ENCODE measurements around the gene TRPV3. TPM values are rescaled to one million over a fixed set of nuclear protein-coding genes. Genes with fewer than 3 reads are reported as not detected.

Gene TRPV3
- total and polyA plus RNA-seq, 2 experiments from 2014 or later = 0.15 to 0.69 TPM

DNA sequence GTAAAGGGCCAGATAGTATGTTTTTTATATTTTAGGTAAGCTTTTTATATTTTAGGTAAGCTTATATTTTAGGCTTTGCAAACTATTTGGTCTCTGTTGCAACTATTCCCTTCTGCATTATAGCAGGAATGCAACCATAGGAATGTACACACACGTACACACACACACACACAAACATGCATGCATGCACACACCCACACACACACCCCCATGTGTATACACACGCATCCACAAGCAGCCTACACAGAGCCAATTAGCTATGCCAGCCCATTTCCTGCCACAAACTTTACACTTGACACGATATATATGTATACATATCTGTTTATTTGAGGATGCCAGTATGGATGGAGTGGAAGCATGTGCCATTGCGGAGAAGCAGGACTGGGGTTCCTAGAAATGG lies 7.5 kb upstream of the TRPV3 start:
- no peaks in the 10 kb centered on the region for H3F3A ChIP-seq (replicated peaks; ENCODE audit: low read depth)
- Mint-ChIP-seq H3K4me1 (no peaks in the 10 kb centered on the region), H3K27ac (no peak overlapping the region), H3K9me3 (0 out of 3 replicates have a peak, but pooled peaks cover 3% of the 10 kb centered on the region), H3K36me3 (ENCODE audit: low read depth) (peaks cover 25% of the 10 kb centered on the region), H3K4me3 (no peak overlapping the region), H3K27me3 (ENCODE audit: insufficient read depth, low read depth, poor library complexity) (peaks cover 8% of the 10 kb centered on the region)
- H2AFZ ChIP-seq = no peak overlapping the region
- no peak overlapping the region for H3K27ac ChIP-seq (ENCODE audit: low read depth)
- DNase-seq (ENCODE audit: low spot score) = no peak
- no peaks in the 10 kb centered on the region for H3K79me2 ChIP-seq (replicated peaks; ENCODE audit: insufficient read depth)
- H3K4me3 ChIP-seq = no peak overlapping the region
- H3K9me2 ChIP-seq (ENCODE audit: insufficient read depth) = no peaks in the 10 kb centered on the region
- H3K4me1 ChIP-seq (ENCODE audit: insufficient read depth) = no peaks in the 10 kb centered on the region
- ATAC-seq = no peak
- H3K36me3 ChIP-seq (ENCODE audit: insufficient read depth) = no peaks in the 10 kb centered on the region
- H3K4me2 ChIP-seq = no peak overlapping the region
- no peak for TF ChIP-seq ZNF114 (CRISPR knock-in tag; IDR thresholded peaks at IDR 0.05)
- TF ChIP-seq, protein P1, sequence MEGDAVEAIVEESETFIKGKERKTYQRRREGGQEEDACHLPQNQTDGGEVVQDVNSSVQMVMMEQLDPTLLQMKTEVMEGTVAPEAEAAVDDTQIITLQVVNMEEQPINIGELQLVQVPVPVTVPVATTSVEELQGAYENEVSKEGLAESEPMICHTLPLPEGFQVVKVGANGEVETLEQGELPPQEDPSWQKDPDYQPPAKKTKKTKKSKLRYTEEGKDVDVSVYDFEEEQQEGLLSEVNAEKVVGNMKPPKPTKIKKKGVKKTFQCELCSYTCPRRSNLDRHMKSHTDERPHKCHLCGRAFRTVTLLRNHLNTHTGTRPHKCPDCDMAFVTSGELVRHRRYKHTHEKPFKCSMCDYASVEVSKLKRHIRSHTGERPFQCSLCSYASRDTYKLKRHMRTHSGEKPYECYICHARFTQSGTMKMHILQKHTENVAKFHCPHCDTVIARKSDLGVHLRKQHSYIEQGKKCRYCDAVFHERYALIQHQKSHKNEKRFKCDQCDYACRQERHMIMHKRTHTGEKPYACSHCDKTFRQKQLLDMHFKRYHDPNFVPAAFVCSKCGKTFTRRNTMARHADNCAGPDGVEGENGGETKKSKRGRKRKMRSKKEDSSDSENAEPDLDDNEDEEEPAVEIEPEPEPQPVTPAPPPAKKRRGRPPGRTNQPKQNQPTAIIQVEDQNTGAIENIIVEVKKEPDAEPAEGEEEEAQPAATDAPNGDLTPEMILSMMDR (conservative IDR thresholded peaks at IDR 0.05; ENCODE audit: low read depth in 2 of 2) = no peak
- TF ChIP-seq POLR2AphosphoS5 (IDR thresholded peaks at IDR 0.05; ENCODE audit: low read depth) = no peak
- no peak for TF ChIP-seq ZNF462 (CRISPR knock-in tag; IDR thresholded peaks at IDR 0.05)
- no peak for TF ChIP-seq ZNF331 (CRISPR knock-in tag; IDR thresholded peaks at IDR 0.05; ENCODE audit: low read depth)
- no peak for TF ChIP-seq STAT1 (IDR thresholded peaks at IDR 0.05; ENCODE audit: unreplicated experiment)
- TF ChIP-seq EZH2 (IDR thresholded peaks at IDR 0.05; ENCODE audit: low read depth, unreplicated experiment) = no peak
- TF ChIP-seq JUNB (IDR thresholded peaks at IDR 0.05; ENCODE audit: unreplicated experiment) = no peak
- TF ChIP-seq NANOG (IDR thresholded peaks at IDR 0.05; ENCODE audit: borderline replicate concordance) = no peak
- no peak for TF ChIP-seq EZH2phosphoT487 (IDR thresholded peaks at IDR 0.05; ENCODE audit: unreplicated experiment)
- no peak for TF ChIP-seq CREB1 (CRISPR knock-in tag; IDR thresholded peaks at IDR 0.05; ENCODE audit: low read depth)
- TF ChIP-seq, protein P2, sequence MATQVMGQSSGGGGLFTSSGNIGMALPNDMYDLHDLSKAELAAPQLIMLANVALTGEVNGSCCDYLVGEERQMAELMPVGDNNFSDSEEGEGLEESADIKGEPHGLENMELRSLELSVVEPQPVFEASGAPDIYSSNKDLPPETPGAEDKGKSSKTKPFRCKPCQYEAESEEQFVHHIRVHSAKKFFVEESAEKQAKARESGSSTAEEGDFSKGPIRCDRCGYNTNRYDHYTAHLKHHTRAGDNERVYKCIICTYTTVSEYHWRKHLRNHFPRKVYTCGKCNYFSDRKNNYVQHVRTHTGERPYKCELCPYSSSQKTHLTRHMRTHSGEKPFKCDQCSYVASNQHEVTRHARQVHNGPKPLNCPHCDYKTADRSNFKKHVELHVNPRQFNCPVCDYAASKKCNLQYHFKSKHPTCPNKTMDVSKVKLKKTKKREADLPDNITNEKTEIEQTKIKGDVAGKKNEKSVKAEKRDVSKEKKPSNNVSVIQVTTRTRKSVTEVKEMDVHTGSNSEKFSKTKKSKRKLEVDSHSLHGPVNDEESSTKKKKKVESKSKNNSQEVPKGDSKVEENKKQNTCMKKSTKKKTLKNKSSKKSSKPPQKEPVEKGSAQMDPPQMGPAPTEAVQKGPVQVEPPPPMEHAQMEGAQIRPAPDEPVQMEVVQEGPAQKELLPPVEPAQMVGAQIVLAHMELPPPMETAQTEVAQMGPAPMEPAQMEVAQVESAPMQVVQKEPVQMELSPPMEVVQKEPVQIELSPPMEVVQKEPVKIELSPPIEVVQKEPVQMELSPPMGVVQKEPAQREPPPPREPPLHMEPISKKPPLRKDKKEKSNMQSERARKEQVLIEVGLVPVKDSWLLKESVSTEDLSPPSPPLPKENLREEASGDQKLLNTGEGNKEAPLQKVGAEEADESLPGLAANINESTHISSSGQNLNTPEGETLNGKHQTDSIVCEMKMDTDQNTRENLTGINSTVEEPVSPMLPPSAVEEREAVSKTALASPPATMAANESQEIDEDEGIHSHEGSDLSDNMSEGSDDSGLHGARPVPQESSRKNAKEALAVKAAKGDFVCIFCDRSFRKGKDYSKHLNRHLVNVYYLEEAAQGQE (IDR thresholded peaks at IDR 0.05; ENCODE audit: unreplicated experiment) = no peak
- TF ChIP-seq, protein P3, sequence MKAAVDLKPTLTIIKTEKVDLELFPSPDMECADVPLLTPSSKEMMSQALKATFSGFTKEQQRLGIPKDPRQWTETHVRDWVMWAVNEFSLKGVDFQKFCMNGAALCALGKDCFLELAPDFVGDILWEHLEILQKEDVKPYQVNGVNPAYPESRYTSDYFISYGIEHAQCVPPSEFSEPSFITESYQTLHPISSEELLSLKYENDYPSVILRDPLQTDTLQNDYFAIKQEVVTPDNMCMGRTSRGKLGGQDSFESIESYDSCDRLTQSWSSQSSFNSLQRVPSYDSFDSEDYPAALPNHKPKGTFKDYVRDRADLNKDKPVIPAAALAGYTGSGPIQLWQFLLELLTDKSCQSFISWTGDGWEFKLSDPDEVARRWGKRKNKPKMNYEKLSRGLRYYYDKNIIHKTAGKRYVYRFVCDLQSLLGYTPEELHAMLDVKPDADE (IDR thresholded peaks at IDR 0.05) = no peak
- H4K20me1 ChIP-seq (replicated peaks; ENCODE audit: insufficient read depth) = no peaks in the 10 kb centered on the region
- H3K27me3 ChIP-seq (ENCODE audit: insufficient read depth) = no peaks in the 10 kb centered on the region
